SU-DHL-6 (cell line): ENCODE results near the gene DNAJB7.
A peak's percentile ranks its signal among the peaks of the same experiment; 100 is the strongest.

ENCODE experiments used
- H2AFZ ChIP-seq: fragments of 200-600 bp; sonication (generic); 2 replicates; pipeline ENCODE4 v1.6.1; 2014; ENCODE audit warnings: low read depth, mild to moderate bottlenecking, moderate library complexity, mixed read lengths, antibody characterized with exemption, low read length; ENCODE audit not compliant: severe bottlenecking
- H3F3A ChIP-seq: fragments of 200-600 bp; shearing (Covaris generic); 2 replicates; pipeline ENCODE4 v1.6.0; 2016; ENCODE audit warnings: antibody characterized with exemption, mild to moderate bottlenecking; ENCODE audit not compliant: insufficient read depth
- H3K27ac ChIP-seq: fragments of 200-600 bp; sonication (generic); 2 replicates; pipeline ENCODE4 v1.5.1; 2016; ENCODE audit warnings: low read depth, mild to moderate bottlenecking, low read length, moderate library complexity, mixed read lengths
- H3K27me3 ChIP-seq: fragments of 200-600 bp; sonication (generic), shearing (Covaris generic); 2 replicates; pipeline ENCODE4 v1.6.0; 2014; ENCODE audit warnings: mild to moderate bottlenecking, low read length
- H3K36me3 ChIP-seq: fragments of 200-600 bp; sonication (generic); 2 replicates; pipeline ENCODE4 v1.6.1; 2014; ENCODE audit warnings: mild to moderate bottlenecking, low read length, mixed read lengths
- H3K4me2 ChIP-seq: fragments of 300-600, 200-600 bp; shearing (Covaris generic), sonication (generic); 2 replicates; pipeline ENCODE4 v1.6.0; 2014; ENCODE audit warnings: low read length, low read depth, mild to moderate bottlenecking; ENCODE audit not compliant: poor library complexity, severe bottlenecking
- H3K4me3 ChIP-seq: fragments of 200-600 bp; sonication (generic); 2 replicates; pipeline ENCODE4 v1.5.1; 2014; ENCODE audit warnings: antibody characterized with exemption, low read length, mild to moderate bottlenecking, mixed read lengths; ENCODE audit not compliant: insufficient read depth, poor library complexity, severe bottlenecking
- H3K79me2 ChIP-seq: fragments of 200-600 bp; sonication (generic); 2 replicates; pipeline ENCODE4 v1.6.1; 2014; ENCODE audit warnings: mild to moderate bottlenecking, low read length, moderate library complexity; ENCODE audit not compliant: insufficient read depth
- H3K9ac ChIP-seq: fragments of 200-600 bp; sonication (generic); 2 replicates; pipeline ENCODE4 v1.7.0; 2014; ENCODE audit warnings: mild to moderate bottlenecking, low read length
- H3K9me2 ChIP-seq: fragments of 200-600 bp; sonication (generic); replicated peaks from 2 replicates; pipeline ENCODE4 v1.6.1; 2014; ENCODE audit warnings: low read length; ENCODE audit not compliant: insufficient read depth
- H3K9me3 ChIP-seq: fragments of 200-600 bp; sonication (generic); 2 replicates; pipeline ENCODE4 v1.6.1; 2014; ENCODE audit warnings: low read length, mixed read lengths; ENCODE audit not compliant: insufficient read depth
- H4K20me1 ChIP-seq: fragments of 200-600 bp; sonication (generic); 2 replicates; pipeline ENCODE4 v1.6.1; 2014; ENCODE audit warnings: low read depth, mild to moderate bottlenecking, antibody characterized with exemption, low read length, moderate library complexity, mixed read lengths
- EZH2phosphoT487 ChIP-seq: fragments of 200-600 bp; sonication (generic), shearing (Covaris generic); conservative IDR thresholded peaks from 2 replicates; pipeline ENCODE4 v1.6.1; 2018; ENCODE audit warnings: mild to moderate bottlenecking, antibody characterized with exemption, low read length, moderate library complexity, mixed read lengths
- TF ChIP-seq, protein P1 (sequence below): fragments of 200-600 bp; sonication (generic); IDR thresholded peaks from one replicate; pipeline ENCODE4 v1.5.1; 2017; ENCODE audit warnings: antibody characterized with exemption, mild to moderate bottlenecking, low read length, moderate library complexity; ENCODE audit not compliant: insufficient read depth, poor library complexity, severe bottlenecking

DNAJB7 gene

DNA sequence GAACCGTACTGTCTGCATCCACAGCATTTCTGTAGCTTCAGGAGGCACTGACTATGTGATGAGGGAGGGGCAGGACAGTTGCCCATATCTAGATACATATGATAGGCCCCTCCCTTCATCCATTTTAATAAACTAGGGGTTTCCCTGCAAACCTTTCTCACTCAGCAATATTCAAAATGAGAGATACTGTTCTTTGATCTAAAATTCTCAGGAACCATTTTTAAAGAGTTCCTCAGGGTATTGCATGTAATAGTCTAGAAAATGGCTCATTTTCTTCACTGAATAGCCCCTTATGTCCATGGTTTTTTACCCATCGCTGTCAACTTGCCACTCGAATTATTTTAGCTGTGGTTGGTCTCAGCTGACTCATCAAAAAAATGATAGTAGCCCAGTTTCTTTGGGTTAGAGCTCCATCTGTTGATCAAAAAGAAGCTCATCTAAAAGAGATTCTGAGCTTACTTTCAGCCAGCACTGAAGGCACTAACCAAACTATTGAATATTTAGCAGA lies 37.0 kb upstream of the DNAJB7 start:
- no peaks in the 10 kb centered on the region for H4K20me1 ChIP-seq
- peak overlapping the region; percentile 21 for H2AFZ ChIP-seq
- H3F3A ChIP-seq: no peaks in the 10 kb centered on the region
- peak overlapping the region; percentile 29 for H3K4me2 ChIP-seq
- TF ChIP-seq EZH2phosphoT487: no peak
- TF ChIP-seq, protein P1, sequence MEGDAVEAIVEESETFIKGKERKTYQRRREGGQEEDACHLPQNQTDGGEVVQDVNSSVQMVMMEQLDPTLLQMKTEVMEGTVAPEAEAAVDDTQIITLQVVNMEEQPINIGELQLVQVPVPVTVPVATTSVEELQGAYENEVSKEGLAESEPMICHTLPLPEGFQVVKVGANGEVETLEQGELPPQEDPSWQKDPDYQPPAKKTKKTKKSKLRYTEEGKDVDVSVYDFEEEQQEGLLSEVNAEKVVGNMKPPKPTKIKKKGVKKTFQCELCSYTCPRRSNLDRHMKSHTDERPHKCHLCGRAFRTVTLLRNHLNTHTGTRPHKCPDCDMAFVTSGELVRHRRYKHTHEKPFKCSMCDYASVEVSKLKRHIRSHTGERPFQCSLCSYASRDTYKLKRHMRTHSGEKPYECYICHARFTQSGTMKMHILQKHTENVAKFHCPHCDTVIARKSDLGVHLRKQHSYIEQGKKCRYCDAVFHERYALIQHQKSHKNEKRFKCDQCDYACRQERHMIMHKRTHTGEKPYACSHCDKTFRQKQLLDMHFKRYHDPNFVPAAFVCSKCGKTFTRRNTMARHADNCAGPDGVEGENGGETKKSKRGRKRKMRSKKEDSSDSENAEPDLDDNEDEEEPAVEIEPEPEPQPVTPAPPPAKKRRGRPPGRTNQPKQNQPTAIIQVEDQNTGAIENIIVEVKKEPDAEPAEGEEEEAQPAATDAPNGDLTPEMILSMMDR: peak; percentile 56
- no peak overlapping the region for H3K27ac ChIP-seq
- H3K36me3 ChIP-seq: no peaks in the 10 kb centered on the region
- 0 out of 2 replicates have a peak overlapping the region, but pooled peaks have one; percentile 4 for H3K9ac ChIP-seq
- no peaks in the 10 kb centered on the region for H3K27me3 ChIP-seq
- H3K79me2 ChIP-seq: no peaks in the 10 kb centered on the region
- H3K9me2 ChIP-seq: no peaks in the 10 kb centered on the region
- H3K9me3 ChIP-seq: no peaks in the 10 kb centered on the region
- H3K4me3 ChIP-seq: no peak overlapping the region

DNA sequence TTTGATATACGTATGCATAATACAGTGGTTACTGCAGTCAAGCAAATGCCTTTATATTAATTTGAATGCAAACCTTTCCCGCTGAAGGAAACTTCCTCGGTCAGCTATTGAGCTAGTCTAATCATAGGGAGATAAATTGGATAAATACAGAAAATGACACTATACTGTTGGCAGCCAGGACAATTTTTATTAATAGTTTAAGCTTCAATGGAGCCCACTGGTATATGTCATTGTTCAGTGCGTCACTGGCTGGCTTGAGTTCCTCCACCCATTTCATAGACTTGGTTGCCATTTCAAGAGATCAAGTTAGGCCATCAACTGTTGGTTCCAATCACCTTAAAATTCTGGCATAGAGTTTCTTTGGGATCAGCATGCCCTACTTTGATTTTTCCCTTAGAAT lies 32.5 kb upstream of the DNAJB7 start:
- Histone ChIP-seq H3K4me3 (no peak overlapping the region), H3K27ac (no peak overlapping the region), H3K27me3 (no peaks in the 10 kb centered on the region), H3K79me2 (no peaks in the 10 kb centered on the region), H3K9ac (no peak overlapping the region), H3F3A (no peaks in the 10 kb centered on the region), H3K9me2 (no peaks in the 10 kb centered on the region), H4K20me1 (no peaks in the 10 kb centered on the region), H3K36me3 (no peaks in the 10 kb centered on the region), H3K4me2 (no peak overlapping the region), H2AFZ (no peak overlapping the region), H3K9me3 (no peaks in the 10 kb centered on the region)
- TF ChIP-seq EZH2phosphoT487: no peak
- TF ChIP-seq, protein P1: no peak

DNA sequence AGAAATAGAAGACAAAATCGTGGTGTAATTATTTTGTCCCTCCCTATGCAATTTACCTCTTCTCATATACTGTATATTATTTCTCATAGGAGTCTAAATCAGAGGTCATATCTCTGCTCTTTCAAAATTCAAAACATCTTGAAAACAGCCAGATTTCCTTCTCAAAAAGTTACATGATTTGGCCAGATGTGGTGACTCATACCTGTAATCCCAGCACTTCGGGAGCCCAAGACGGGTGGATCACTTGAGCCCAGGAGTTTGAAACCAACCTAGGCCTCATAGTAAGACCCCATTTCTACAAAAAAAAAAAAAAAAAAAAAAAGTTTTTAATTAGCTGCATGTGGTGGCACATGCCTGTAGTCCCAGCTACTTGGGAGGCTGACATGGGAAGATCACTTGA lies 29.0 kb upstream of the DNAJB7 start:
- TF ChIP-seq, protein P1: no peak
- no peak for TF ChIP-seq EZH2phosphoT487
- no peak overlapping the region for H2AFZ ChIP-seq
- no peaks in the 10 kb centered on the region for H3F3A ChIP-seq
- H3K9me3 ChIP-seq: no peaks in the 10 kb centered on the region
- H3K27ac ChIP-seq: no peak overlapping the region
- no peak overlapping the region for H3K9ac ChIP-seq
- H3K79me2 ChIP-seq: no peaks in the 10 kb centered on the region
- no peaks in the 10 kb centered on the region for H3K36me3 ChIP-seq
- H4K20me1 ChIP-seq: no peaks in the 10 kb centered on the region
- H3K27me3 ChIP-seq: no peaks in the 10 kb centered on the region
- no peak overlapping the region for H3K4me3 ChIP-seq
- H3K4me2 ChIP-seq: no peak overlapping the region
- H3K9me2 ChIP-seq: no peaks in the 10 kb centered on the region
